Bone marrow (tissue), 2 donors: ENCODE data around the gene ZNF711.
A peak's percentile ranks its signal among the peaks of the same experiment; 100 is the strongest.
"Not testable (repeated sequence)": the region's sequence is repeated elsewhere in the genome, so short reads cannot be mapped to it uniquely, and the experiment has no call there.

ENCODE experiments used
- DNase-seq, 2 donors: peaks; one replicate each; lab custom pipeline; 2025; lab: John Stamatoyannopoulos, UW

ZNF711 gene

DNA sequence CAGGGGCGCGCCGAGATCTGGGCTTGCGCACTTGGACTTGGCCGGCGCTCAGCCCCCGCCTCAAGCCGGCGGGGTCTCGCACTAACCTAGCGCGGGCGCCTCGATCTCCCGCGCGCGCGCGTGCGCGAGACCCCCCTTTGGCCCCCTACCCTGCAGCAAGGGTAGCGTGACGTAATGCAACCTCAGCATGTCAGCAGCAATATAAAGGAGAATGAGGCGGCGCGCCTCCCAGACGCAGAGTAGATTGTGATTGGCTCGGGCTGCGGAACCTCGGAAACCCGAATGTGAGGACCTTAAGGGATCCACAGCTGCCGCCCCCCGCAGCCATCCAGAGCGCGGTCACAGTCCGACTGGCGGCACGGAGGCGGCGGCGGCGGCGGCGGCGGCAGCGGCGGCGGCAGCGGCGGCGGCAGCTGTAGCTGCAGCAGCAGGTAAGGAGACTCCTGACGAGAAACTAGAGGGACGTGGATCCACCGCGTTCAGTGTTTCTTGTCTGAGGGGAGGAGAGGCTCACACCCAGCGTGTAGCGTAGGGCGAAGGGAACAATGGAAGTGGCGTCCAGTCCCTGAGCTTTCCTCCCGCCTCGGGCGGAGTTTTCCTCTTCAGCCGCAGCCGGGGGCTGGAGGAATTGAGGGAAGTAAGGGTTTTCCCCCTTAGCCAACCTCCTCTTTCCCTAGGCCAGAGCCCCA lies at the start of gene ZNF711, which contains the start of gene SATL1:
TSS of gene ZNF711 (plus strand) at position 231 of the 689 bp plus-strand sequence. CDS start 3,582 bp downstream, outside the sequence.
TSS of gene SATL1 (minus strand) at position 19 of the 689 bp plus-strand sequence. CDS start 134,811 bp downstream, outside the sequence.
- peak in 1 of 2 donors; percentile 0 for DNase-seq

DNA sequence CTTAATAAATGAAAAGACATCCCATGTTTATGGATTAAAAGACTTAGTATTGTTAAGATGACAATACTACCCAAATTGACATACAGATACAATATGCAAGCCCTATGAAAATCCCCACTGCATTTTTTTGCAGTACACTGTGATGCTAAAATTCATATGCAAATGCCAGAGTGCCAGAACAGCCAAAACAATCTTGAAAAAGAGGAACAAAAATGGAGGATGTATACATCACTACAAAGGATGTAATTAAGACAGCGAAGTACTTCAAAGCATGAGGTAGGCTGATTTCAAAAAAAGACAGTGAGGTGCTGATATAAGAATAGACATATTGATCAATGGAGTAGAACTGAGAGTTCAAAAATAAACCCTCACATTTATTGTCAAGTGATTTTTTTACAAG lies 47.5 kb upstream of the ZNF711 start:
- no peak for DNase-seq

DNA sequence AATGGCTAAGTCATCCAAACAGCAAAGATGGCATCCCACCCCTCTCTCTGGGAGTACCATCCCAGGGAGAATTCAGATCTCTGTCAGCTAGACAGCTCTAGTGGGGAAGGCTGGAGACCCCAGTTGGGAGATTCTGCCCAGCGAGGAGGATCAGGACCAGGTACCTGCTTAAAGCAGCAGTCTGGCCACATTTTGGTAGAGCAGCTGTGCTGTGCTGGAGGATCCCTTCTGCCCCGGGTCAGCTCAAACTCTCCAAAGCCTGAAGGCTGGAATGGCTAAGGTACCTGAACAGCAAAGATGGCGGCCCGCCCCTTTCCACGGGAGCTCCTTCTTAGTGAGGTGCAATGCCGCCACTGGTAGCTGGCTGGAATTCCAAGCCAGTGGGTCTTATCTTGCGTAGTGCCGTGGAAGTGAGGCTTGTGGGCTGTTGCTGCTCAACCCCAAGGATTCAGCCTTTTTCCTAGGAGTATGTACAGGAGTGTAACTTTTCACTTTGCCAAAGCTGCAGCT lies 40.3 kb upstream of the ZNF711 start:
- DNase-seq: no peak

DNA sequence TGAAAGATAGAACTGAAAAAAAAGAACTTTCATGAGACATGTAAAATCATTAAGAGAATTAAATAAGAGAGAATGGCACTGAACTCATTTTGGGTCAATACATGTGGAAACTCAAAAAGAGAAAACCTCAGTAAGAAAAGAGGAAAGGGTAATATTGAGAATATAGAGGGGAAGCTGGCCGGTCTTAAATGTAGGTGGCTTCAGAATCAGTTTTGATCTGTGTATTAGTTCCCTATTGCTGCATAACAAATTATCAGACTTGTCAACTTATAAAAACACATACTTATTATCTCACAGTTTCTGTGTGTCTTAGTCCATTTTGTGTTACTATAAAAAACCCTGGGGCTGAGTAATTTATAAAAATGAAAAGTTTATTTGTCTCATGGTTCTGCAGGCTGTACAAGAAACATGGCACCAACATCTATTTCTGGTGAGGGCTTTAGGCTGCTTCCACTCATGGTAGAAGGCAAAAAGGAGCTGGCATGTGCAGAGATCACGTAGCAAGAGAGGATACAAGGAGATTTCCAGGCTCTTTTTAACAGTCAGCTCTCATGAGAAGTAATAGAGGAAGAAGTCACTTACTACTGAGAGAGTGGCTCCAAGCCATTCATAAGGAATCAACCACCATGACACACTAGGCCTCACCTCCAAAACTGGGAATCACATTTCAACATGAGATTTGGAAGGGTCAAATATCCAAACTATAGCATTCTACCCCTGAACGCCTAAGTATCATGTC lies 29.8 kb upstream of the ZNF711 start:
- DNase-seq: no peak

DNA sequence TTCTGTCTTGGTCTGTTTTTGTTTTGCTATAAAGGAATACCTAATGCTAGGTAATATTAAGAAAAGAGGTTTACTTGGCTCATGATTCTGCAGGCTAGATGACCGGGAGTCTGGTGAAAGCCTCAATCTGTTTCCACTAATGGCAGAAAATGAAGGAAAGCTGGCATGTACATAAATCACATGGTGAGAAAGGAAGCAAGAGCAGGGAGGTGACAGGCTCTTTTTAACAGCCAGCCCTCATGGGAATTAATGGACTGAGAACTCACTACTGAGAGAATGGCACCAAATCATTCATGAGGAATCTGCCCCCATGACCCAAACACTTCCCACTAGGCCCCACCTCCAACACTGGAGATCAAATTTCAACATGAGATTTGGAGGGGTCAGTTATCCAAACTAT lies 27.8 kb upstream of the ZNF711 start:
- DNase-seq: no peak

DNA sequence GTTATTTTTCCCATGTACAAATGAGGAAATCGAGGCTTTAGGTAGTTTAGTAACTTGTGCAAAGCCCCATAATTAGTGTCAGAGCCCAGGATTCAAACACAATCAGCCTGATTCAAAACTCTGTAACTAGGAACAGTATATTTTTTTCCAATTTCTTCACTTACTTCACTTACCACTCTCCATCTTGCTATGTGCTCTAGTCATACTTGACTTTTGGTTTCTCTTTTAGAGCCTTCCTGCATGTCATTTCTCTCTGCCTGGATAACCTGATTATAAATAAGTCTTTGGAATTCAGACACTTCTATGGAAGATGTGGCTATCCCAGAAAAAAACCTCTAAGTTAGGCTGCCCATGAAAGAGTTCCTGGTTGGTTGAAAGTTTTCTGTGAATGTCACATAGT lies 22.4 kb upstream of the ZNF711 start:
- no peak for DNase-seq

DNA sequence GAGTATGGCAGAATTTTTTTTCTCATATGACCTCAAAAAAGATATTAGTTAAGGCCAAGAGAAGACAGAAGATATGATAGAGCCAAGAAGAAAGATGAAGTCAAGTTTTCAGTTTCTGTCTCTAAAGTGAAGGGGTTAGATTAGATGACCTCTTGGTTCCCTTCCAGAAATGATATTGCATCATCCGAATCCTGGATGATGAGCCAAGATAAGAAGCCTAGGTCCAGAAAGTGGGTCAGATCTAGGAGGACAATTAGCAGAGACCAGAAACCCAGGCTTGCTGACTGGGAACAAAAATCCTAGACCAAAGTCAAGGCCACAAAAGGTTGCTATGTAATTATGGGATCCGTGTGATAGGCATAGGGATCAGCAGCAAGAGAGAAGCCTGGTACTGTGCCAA lies 20.4 kb upstream of the ZNF711 start:
- DNase-seq: no peak

DNA sequence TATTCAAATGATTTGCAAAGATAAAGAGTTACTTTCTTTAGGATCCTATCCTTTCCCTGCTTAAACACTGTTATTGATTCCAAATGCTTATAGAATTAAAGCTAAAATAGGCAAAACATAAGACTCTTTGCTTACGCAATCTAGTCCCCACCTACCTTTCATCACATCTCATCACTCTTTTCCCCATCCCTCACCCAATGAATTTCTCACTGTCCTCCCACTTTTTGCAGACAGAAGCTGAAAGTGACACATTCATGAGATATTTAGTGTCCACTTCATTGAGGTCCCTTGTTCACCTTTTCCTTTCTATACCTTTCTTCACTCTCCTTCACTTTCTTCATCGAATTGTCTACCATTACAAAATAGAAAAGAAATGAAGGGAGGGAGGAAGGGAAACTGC lies 636 bp upstream of the ZNF711 start:
- no peak for DNase-seq

DNA sequence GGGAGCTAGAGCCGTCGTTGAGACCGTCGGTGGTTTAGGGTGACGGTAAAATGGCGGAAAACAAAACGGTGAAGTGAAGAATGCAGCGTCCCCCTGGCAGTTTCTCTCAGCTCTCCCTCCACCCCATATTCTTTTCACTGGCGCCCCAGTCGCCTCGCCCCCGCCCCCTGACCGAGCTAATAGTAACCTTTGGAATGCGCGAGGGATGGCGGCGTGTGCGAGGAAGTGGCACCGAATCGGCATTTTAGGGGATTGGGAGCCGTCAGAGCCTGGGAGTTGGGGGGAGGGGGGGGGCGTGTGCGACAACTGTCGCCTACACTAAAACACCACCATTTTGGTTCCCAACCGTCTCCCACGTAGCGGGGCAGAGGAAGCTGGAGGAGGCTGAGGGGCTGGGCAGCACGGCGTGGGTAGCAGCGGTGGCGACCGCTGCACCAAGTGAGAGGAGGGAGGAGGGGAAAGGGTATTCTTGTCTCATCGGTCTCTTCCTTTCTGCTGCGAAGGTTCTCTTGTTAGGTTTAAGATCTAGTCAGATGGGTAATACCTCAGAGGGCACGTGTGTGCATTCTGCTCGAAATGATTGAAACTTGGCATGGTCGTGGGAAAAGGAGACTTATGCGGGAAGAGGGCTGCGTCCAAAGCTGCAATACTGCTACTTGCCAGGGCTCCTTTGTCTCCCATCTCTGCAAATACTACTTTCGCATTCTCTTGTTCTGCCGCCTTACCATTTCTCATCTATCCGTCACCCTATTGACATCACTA lies 840 bp downstream of the ZNF711 start:
- no peak for DNase-seq

DNA sequence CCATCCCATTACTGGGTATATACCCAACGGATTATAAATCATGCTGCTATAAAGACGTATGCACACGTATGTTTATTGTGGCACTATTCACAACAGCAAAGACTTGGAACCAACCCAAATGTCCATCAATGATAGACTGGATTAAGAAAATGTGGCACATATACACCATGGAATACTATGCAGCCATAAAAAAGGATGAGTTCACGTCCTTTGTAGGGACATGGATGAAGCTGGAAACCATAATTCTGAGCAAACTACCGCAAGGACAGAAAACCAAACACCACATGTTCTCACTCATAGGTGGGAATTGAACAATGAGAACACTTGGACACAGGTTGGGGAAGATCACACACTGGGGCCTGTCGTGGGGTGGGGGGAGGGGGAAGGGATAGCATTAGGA lies 41.5 kb downstream of the ZNF711 start:
- DNase-seq: not testable (repeated sequence)

DNA sequence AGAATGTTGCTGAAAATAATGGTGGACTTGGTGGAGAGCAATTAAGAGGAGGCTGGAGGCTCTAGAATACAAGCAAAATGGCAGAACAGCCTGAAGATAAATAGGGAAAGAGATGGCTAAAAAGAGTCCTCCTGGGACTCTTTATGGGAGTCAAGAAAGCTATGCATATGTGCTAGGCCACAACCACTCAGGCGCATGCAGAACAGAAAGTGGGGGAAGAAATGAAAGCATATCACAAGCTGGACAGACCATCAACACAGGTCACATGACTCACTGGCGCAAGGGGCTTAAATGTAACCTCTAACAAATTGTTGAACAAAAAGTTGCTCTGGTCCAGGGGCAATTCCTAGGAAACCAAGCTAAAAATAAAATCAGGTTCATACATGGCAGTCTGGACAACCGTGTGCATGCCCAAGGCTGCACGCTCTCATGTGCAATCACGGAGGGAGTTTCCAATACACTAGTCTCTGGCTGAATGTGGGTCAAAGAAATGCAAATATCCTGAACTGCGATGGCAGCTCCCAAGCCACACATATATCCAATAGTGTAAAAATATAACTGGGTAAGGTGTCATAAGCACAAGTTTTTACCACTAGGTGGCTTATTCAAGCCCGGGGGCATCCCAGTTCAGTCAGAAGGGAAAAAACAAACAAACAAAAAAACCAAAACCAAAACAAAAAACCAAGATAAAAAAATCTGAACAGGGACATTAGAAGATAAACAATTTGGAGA lies 45.4 kb downstream of the ZNF711 start:
- DNase-seq: no peak

DNA sequence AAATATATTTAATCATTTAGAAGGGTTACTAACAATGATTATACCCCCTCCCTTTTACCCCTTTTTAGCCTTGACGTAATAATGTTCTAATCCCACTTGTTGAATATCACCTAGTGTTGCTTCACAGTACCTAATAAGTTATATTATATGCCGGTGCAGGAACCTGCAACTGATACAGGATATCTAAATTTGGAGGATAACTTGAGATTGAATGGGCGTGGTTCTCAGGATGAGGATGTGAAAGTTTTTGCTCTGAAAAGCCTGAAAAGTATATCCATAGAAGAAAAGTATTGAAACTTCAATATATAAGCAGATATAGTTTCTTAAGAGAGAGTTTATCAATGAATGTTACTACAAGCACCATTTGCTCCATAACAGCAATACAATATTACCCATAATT lies 59.8 kb downstream of the ZNF711 start:
- no peak for DNase-seq

DNA sequence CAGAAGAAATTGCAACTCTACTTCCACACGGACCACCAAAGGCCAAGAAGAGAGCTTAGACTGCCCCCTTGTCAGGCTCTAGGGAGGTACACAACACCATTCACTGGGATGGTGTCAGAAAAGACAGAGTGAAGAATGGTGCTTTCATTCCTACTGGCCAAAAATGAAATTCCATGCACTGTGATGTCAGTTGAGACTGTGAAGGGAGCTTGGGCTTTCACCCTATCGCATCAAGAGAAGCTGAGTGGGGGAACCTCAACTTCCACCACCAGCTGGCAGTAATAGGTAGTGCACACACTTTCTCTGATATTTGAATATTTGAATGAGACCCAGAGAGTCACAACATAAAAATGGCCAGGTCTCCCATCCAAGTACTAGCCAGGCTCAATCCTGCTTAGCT lies 65.9 kb downstream of the ZNF711 start:
- no peak for DNase-seq

DNA sequence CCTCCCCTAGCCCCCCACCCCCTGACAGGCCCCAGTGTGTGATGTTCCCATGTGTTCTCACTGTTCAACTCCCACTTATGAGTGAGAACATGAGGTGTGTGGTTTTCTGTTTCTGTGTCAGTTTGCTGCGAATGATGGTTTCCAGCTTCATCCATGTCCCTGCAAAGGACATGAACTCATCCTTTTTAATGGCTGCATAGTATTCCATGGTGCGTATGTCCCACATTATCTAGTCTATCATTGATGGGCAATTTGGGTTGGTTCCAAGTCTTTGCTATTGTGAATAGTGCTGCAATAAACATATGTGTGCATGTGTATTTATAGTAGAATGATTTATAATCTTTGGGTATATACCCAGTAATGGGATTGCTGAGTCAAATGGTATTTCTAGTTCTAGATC lies 67.6 kb downstream of the ZNF711 start:
- DNase-seq: not testable (repeated sequence)
